ENCODE results near the gene WWOX.

DNA sequence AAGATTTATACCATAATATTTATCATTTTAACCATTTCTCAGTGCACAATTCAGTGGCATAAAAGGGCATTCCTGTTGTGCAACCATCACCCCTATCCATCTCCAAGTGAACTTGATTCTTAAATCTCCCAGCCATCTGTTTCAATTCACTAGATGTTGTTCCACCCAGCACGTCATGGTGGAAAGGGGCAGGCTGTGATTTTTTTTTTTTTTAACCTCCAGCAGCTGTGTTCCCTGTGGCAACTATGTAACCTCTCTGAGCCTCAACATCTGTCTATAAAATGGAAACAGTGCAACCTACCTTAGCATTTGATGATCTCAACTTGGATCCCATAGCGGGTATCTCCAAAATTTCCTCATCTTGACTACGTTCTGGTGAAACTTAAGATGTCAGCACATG is 604.5 kb downstream of the WWOX start:
- TF ChIP-seq ZFP3 (CRISPR knock-in tag; IDR thresholded peaks at IDR 0.05) (no peak), ARNTL (CRISPR knock-in tag; IDR thresholded peaks at IDR 0.05; ENCODE audit: borderline replicate concordance, low read depth) (no peak), TCF4 (CRISPR knock-in tag; IDR thresholded peaks at IDR 0.05; ENCODE audit: borderline replicate concordance) (no peak), CREB5 (CRISPR knock-in tag; IDR thresholded peaks at IDR 0.05; ENCODE audit: low read depth) (no peak), ESRRG (CRISPR knock-in tag; IDR thresholded peaks at IDR 0.05) (no peak), ISL1 (CRISPR knock-in tag; IDR thresholded peaks at IDR 0.05) (no peak), GLIS3 (CRISPR knock-in tag; IDR thresholded peaks at IDR 0.05) (no peak), ZFP30 (CRISPR knock-in tag; IDR thresholded peaks at IDR 0.05) (no peak)
- TF ChIP-seq, protein P1, sequence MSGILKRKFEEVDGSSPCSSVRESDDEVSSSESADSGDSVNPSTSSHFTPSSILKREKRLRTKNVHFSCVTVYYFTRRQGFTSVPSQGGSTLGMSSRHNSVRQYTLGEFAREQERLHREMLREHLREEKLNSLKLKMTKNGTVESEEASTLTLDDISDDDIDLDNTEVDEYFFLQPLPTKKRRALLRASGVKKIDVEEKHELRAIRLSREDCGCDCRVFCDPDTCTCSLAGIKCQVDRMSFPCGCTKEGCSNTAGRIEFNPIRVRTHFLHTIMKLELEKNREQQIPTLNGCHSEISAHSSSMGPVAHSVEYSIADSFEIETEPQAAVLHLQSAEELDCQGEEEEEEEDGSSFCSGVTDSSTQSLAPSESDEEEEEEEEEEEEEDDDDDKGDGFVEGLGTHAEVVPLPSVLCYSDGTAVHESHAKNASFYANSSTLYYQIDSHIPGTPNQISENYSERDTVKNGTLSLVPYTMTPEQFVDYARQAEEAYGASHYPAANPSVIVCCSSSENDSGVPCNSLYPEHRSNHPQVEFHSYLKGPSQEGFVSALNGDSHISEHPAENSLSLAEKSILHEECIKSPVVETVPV (CRISPR knock-in tag; IDR thresholded peaks at IDR 0.05): no peak
- TF ChIP-seq, protein P2, sequence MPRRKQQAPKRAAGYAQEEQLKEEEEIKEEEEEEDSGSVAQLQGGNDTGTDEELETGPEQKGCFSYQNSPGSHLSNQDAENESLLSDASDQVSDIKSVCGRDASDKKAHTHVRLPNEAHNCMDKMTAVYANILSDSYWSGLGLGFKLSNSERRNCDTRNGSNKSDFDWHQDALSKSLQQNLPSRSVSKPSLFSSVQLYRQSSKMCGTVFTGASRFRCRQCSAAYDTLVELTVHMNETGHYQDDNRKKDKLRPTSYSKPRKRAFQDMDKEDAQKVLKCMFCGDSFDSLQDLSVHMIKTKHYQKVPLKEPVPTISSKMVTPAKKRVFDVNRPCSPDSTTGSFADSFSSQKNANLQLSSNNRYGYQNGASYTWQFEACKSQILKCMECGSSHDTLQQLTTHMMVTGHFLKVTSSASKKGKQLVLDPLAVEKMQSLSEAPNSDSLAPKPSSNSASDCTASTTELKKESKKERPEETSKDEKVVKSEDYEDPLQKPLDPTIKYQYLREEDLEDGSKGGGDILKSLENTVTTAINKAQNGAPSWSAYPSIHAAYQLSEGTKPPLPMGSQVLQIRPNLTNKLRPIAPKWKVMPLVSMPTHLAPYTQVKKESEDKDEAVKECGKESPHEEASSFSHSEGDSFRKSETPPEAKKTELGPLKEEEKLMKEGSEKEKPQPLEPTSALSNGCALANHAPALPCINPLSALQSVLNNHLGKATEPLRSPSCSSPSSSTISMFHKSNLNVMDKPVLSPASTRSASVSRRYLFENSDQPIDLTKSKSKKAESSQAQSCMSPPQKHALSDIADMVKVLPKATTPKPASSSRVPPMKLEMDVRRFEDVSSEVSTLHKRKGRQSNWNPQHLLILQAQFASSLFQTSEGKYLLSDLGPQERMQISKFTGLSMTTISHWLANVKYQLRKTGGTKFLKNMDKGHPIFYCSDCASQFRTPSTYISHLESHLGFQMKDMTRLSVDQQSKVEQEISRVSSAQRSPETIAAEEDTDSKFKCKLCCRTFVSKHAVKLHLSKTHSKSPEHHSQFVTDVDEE (CRISPR knock-in tag; IDR thresholded peaks at IDR 0.05): no peak

Data from SK-N-SH treated with all-trans-retinoic acid at 6 μM for 48 hours (cell line).